Erythroblast (primary cell): ENCODE measurements around the gene ADAM22.

ENCODE experiments used
- GATA1 ChIP-seq: IDR thresholded peaks from 2 replicates; pipeline ENCODE4 v1.6.1; 2011; ENCODE audit warnings: low read depth, mild to moderate bottlenecking, control low read depth, low read length, moderate library complexity
- POLR2A ChIP-seq: IDR thresholded peaks from 2 replicates; pipeline ENCODE4 v1.6.1; 2011; ENCODE audit warnings: mild to moderate bottlenecking, low read length

DNA sequence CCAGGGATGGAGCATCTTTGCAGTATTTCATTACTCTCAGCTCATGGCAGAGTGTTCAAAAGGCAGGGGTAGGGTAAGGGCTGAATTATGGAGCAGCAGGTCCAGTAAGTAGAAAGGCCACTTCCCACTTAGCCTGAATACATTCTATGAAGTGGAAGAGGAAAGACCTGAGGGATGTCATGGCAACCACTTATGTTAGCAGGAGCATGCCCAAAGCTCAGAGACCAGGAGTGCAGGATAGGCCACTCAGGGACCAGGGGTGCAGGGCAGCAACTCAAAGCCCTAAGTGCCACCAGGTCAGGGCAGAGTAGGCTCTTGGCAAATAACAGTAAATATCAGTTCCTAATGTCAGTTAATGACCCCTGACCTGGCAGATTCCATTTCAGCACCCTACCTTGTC lies 282.2 kb downstream of the ADAM22 start:
- TF ChIP-seq POLR2A (no peak), GATA1 (no peak)
